ENCODE measurements around the gene SPECC1L. TPM values are rescaled to one million over a fixed set of nuclear protein-coding genes. Genes with fewer than 3 reads are reported as not detected.

The SPECC1L gene
- total RNA-seq, 4 donors from 2014 or later, result 18.2 to 114 (median 55.3) TPM

DNA sequence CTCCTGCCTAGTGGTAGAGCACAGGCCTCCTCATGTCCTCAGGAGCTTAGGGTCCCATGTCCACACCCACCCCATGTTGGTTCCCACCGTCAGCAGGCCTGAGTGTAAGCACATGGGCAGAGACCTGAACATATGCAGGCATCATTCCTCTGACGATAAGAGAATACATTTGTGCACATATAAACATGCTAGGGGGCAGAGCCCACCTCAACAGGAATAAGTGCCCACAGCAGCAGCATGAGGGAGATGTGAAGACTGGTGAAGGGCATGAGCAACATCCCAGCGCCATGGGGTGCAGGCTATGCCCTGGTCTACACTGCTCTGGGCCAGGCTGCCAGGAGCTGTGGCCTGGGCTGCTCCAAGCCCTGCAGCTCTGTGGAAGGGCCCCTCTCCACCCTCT, 173.6 kb downstream of the SPECC1L start:
- DNase-seq, result no peak
- TF ChIP-seq POLR2A (IDR thresholded peaks at IDR 0.05), result no peak
- TF ChIP-seq, protein P1, sequence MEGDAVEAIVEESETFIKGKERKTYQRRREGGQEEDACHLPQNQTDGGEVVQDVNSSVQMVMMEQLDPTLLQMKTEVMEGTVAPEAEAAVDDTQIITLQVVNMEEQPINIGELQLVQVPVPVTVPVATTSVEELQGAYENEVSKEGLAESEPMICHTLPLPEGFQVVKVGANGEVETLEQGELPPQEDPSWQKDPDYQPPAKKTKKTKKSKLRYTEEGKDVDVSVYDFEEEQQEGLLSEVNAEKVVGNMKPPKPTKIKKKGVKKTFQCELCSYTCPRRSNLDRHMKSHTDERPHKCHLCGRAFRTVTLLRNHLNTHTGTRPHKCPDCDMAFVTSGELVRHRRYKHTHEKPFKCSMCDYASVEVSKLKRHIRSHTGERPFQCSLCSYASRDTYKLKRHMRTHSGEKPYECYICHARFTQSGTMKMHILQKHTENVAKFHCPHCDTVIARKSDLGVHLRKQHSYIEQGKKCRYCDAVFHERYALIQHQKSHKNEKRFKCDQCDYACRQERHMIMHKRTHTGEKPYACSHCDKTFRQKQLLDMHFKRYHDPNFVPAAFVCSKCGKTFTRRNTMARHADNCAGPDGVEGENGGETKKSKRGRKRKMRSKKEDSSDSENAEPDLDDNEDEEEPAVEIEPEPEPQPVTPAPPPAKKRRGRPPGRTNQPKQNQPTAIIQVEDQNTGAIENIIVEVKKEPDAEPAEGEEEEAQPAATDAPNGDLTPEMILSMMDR (IDR thresholded peaks at IDR 0.05), result no peak
- no peaks in the 10 kb centered on the region for H3K27me3 ChIP-seq
- H3K4me3 ChIP-seq, result no peak overlapping the region
- intact Hi-C loops (cut with DNase I; ENCODE audit: low total_unique reads), result no loop called here
- H3K4me1 ChIP-seq, result no peaks in the 10 kb centered on the region
- H3K27ac ChIP-seq, result no peak overlapping the region
- H3K9me3 ChIP-seq, result no peaks in the 10 kb centered on the region
- no peaks in the 10 kb centered on the region for H3K36me3 ChIP-seq

DNA sequence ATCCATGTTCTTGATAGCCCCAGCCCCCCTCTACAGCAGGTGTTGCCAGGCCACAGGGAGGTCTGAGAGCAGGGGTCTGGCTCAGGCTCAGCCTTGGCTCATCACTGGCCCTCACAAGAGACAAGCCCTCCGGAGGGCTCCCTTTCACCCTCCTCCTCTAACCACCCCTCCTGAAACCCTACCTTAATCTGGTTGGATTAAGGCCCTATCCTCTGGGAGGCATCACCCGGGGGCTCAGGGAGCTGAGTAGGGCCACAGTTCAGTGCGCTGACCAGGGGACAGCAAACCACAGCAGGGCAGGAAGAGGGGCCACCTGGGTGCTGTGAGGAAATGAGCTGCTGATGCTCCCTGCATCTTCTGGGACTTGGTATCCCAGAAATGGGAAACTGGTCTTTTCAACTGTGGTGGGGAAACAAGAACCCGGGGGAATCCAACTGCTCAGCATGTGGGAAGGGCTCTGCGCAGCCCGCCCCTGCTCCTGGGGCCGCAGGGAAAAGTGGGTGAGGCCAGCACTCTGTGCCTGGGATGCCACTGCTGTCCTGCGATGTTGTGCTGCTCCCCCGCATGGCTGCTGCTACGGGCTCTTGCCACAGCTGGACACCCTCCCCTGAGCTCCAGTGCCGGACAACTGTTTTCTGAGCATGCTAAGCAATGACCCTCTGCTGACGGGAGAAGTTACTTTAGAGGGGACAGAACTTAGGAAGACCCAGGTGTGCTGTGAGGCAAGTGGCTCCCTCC, 174.3 kb downstream of the SPECC1L start:
- Histone ChIP-seq H3K27ac (no peak overlapping the region), H3K4me1 (no peaks in the 10 kb centered on the region), H3K27me3 (no peaks in the 10 kb centered on the region), H3K9me3 (no peaks in the 10 kb centered on the region), H3K4me3 (no peak overlapping the region), H3K36me3 (no peaks in the 10 kb centered on the region)
- intact Hi-C loops (cut with DNase I; ENCODE audit: low total_unique reads), result no loop called here
- DNase-seq, result no peak
- no peak for TF ChIP-seq POLR2A (IDR thresholded peaks at IDR 0.05)
- TF ChIP-seq, protein P1 (IDR thresholded peaks at IDR 0.05), result no peak

DNA sequence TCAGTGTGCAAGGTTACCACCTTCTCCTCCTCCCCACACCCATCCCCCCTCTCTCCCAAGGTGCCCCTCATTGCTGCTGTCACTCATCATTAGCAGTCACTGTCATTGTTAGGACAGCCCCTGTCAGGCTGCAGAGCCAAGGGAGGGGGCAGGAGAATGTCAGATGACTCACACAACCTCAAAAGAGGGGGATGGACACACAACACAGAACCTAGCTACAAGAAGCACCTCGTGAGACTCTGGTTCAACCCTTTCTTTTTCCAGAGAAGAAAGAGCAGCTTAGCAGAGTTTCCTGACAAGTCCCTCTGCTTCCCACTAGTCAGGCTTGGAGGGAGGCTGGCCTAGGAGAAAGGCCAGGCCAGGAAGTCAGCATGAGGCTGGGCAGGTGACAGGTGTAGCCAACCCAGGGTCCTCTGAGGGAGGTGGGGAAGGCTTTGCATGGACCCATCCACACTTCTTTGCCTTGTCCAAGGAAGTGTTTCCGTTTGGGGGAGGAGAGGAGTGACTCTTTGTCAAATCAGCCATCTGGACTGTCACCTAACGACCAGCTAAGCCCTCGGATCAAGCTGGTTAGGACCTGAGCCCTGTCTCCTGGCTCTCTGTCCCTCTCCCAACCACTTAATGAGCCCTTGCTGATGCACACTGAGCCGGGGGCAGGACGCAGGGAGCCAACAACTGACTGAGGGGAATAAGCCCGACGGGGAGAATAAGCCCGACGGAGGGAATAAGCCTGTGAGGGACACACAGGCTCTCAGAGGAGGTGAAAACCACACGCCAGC, 175.0 kb downstream of the SPECC1L start:
- no peaks in the 10 kb centered on the region for H3K9me3 ChIP-seq

DNA sequence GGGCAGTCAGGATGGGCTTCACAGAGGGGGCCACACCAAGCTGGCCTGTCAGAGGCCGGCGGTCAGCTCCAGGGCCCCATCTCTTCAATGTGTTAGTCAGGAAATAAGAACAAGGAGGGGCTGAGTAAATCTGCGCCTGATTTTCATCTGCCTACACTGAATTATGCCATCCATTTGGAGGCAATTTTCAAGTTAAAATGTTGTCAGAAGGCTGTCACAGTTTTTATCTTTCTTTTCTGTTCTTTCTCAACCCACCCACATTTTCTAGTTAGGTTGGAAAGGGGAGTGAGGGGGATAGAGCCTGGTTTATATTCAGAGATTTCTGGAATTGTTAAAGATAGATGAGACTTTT, 175.6 kb downstream of the SPECC1L start:
- Histone ChIP-seq H3K36me3 (no peaks in the 10 kb centered on the region), H3K27me3 (no peaks in the 10 kb centered on the region), H3K4me3 (no peak overlapping the region), H3K4me1 (no peaks in the 10 kb centered on the region), H3K27ac (no peak overlapping the region), H3K9me3 (no peaks in the 10 kb centered on the region)
- DNase-seq, result no peak
- intact Hi-C loops (cut with DNase I; ENCODE audit: low total_unique reads), result no loop called here
- TF ChIP-seq POLR2A (IDR thresholded peaks at IDR 0.05), result no peak
- TF ChIP-seq, protein P1 (IDR thresholded peaks at IDR 0.05), result no peak

More for the DNA sequence above, 175.0 kb downstream of the SPECC1L start:
- no peaks in the 10 kb centered on the region for H3K27me3 ChIP-seq
- H3K36me3 ChIP-seq, result no peaks in the 10 kb centered on the region
- TF ChIP-seq, protein P1 (IDR thresholded peaks at IDR 0.05), result no peak
- TF ChIP-seq POLR2A (IDR thresholded peaks at IDR 0.05), result no peak
- no peak overlapping the region for H3K4me3 ChIP-seq
- no peak for DNase-seq
- no peaks in the 10 kb centered on the region for H3K4me1 ChIP-seq
- H3K27ac ChIP-seq, result no peak overlapping the region
- intact Hi-C loops (cut with DNase I; ENCODE audit: low total_unique reads), result no loop called here

DNA sequence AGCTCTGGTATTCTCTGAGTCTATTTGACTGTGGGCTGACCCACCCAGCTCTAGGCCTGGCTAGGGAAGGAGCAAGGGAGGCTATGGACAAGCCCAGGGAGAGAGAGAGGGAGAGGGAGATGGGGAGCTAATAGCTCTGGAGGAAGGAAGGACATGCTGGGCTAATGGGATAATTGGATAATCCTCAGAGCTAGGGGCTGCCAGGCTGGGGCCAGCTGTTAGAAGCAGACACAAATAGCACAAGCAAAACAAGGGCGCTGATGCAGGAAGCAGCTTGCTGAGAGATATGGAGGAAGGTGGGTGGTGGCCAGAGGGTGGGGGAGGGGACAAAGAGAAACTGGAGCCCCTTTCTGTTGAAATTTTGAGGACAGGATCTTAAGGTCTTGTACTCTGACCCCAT, 180.0 kb downstream of the SPECC1L start:
- Histone ChIP-seq H3K4me1 (no peaks in the 10 kb centered on the region), H3K27ac (no peak overlapping the region), H3K9me3 (no peaks in the 10 kb centered on the region), H3K4me3 (no peak overlapping the region), H3K27me3 (no peaks in the 10 kb centered on the region), H3K36me3 (no peaks in the 10 kb centered on the region)
- intact Hi-C loops (cut with DNase I; ENCODE audit: low total_unique reads), result no loop called here
- no peak for DNase-seq
- no peak for TF ChIP-seq POLR2A (IDR thresholded peaks at IDR 0.05)
- TF ChIP-seq, protein P1 (IDR thresholded peaks at IDR 0.05), result no peak

Measured in uterus (tissue), 4 donors.